AG08395 (cell line): ENCODE data around the gene IPPK.
A peak's percentile ranks its signal among the peaks of the same experiment; 100 is the strongest.
"Not testable (repeated sequence)": the region's sequence is repeated elsewhere in the genome, so short reads cannot be mapped to it uniquely, and the experiment has no call there.

ENCODE experiments used
- DNase-seq: peaks from one replicate; pipeline ENCODE4 v3.0.0; 2012; ENCODE audit warnings: mixed read lengths, low spot score

Gene IPPK

GRCh38 chr9:92613268-92614122 is 56.4 kb downstream of the IPPK start:
- no peak for DNase-seq

DNA sequence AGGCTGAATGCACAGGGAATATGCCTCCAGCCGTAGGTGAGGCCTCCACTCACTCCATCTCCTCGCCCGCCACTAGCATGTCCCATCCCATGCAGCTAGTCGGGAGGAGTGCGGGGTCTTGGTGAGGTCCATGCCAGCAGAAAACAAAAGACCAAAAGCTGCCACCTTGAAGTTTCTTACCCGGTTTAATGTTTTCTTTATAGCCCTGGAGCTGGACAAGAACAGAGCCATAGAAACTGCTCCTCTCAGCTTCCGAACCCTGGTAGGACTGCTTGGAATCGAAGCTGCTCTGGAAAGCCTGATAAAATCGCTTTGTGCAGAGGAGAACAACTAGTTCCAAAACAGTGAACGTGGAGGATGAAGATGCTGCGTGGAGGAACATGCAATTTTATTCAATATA is 57.1 kb downstream of the IPPK start:
- DNase-seq = no peak

DNA sequence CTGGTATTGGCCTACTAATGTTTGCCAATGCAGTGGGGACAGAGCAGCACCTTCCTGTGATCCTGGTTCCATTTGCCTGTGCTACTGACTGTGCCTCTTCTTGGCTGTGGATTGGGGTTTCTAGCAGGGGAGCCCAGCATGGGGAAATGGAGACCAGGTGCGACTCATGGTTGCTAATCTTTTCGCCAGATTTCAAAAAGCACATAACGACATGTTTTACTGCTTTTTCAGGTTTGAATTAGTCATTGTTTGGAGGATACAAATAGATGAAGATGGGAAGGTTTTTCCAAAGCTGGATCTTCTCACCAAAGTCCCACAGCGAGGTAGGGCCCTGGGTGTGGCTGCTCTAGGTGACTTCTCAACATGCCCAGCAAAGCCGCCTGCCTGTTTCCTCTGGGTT is 57.6 kb downstream of the IPPK start:
- no peak for DNase-seq

DNA sequence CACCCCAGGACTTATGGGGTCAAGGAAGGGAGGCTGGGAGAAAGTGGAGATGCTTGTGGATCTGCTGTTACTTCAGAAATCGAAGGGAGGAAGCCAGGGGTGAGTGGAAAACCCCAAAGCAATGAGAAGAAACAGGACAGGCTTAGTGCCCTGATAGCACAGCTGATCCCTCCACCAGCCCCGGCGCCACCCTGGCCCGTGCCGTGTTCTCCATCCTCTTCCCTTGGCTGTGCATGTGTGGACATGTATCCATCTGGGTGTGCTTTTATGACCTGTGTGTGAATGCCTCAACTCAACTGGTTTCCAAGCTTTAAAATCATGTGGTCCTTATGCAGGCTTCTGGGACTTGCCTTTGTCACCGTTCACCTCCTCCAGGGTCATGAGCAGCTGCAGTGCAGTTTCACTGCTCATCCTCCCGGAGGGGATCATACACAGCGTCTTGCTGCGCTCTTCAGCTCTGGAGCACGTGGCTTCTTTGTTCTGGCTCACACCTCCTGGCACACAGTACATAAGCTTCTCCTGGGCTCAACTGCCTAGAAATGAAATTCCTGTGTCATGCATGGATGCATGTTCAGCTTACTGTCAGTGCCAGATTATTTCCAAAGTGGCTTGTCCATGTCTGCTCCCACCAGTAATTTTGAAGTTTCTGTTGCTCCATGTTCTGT is 58.2 kb downstream of the IPPK start:
- DNase-seq = no peak

DNA sequence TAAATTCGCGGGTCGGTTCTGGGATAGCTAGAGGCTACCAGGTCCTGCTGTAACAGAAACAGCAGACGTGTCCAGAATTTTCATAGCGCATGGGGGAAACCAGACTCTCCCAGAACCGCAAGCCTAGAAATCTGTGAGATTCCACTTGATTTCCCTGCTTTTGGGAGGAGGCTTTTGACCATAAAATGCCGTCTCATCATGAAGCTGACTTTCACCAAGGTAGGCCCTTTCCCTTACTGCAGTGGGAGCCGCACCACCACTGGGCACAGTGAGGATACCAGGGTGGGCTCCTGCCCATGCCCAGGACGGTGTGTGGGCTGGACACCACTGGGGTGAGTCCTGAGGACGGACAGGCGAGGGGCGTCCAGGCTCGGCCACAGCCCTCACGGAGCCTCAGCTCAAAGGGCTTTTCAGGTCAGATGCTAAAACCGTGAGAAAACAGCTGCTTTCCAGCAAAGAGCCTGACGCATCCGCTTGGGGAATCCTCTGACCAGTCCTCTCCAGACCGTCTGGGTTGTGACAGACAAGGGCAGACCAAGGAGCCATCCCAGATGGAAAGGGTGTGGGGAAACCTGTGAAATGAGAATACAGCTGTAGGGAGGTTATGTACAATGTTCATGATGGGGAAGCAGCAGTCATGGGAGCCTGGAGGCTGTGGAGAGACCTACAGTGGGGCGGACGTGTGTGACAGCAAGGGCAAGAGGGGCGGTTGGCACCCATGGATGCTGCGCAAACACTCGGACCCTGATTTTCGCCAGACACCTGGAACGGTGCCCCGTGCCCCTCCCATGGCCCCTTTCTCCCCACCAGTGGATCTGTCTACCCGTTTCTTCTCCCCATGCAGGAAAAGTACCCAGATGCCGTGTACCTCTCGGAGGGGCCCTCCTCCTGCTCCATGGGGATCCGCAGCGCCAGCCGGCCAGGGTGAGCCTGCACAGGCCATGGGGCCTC is 59.2 kb downstream of the IPPK start:
- peak; percentile 82 for DNase-seq

GRCh38 chr9:92608909-92609445 is 61.0 kb downstream of the IPPK start:
- DNase-seq = peak; percentile 33

DNA sequence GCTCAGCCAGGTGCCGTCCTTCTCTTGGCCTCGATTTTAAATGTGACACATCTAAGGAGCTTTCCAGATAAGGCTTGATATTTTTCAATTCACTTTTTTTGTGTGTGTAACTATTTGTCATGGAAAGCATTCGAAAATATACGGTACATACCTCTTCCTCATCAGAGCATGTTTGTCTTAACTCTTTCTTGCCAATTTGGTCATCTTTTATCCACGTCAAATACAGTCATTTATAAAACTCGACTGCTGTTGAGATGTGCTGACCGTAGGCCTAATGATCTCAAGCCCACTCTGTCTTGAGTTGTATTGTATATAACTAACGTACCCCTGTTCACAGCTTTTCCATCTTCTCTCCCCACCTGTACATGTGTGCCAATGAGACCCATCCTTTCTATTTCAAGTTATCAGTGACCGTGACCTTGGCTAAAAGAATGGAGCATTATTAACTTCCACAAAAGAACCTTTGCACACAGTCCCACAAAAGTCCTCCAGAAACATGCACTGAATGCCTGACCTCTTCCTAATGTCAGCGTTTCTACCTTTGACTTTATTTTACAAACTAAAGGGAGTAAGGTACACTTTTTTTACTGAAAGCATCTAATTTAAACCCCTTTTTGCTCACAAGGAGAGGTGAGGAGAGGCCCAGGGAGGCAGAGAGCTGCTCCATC is 61.6 kb downstream of the IPPK start:
- no peak for DNase-seq

DNA sequence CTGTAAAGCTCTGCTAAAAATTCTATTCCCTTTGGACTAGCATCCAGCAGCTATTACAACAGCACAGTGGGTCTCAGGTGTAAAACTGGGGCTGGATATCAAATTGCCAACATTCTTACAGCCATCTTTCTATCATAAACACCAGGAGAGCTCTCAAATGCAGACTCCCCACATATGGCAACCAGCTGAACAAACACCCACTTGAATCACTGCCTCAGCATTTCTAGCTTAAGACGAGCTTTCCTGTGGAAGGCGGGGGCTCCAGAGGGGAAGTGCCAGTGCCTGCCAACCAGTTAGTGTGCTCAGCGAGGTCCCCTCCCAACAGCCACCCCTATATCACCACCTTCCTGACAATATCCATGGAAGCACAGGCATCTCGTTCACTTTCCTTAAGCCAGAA is 62.2 kb downstream of the IPPK start:
- peak; percentile 68 for DNase-seq

DNA sequence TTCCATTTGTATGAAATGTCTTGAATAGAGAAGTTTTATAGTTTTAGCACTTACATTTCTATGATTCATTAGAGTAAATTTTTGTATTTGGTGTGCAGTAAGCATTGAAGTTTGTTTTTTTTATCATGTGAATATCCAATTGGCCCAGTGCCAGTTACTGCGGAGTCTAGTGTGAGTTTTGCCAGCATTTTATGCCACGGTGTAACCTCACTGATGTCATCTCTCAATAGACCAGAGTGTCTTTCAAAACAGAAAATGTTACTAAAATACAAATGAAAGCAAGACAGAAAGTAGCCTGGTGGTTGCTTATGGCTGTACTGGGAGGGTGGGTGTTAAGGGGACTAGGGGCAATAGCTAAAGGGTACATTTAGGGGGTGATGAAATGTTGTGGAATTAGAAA is 62.8 kb downstream of the IPPK start:
- DNase-seq = peak; percentile 20

- DNase-seq = no peak
Measured at GRCh38 chr9:92605224-92605623, 64.7 kb downstream of the IPPK start.

- no peak for DNase-seq
Measured at GRCh38 chr9:92603990-92604389, 65.9 kb downstream of the IPPK start.

- no peak for DNase-seq
Measured at GRCh38 chr9:92603100-92603499, 66.8 kb downstream of the IPPK start.

DNA sequence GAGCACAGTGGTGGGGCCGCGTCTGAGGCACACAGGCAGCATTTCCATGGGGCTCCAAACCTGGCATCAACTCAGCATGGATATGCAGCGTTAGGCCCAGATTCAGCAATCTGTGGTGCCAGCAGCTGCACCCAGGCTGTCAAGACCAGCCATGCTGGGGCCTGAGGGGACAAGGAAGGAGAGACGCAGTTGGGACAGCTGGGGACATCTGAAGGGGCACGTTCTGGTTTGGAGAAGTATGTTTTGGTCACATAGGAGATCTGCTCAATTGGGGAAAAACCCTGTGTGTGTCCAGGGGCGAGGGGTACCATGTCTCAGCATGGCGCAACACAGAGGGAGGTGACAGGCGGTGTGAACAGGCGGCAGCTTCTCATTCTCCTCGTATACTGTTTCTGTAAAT is 67.5 kb downstream of the IPPK start:
- DNase-seq = no peak

- no peak for DNase-seq
Measured at GRCh38 chr9:92601451-92601850, 68.5 kb downstream of the IPPK start.

GRCh38 chr9:92600462-92601261 is 69.3 kb downstream of the IPPK start:
- DNase-seq = peak; percentile 82

DNA sequence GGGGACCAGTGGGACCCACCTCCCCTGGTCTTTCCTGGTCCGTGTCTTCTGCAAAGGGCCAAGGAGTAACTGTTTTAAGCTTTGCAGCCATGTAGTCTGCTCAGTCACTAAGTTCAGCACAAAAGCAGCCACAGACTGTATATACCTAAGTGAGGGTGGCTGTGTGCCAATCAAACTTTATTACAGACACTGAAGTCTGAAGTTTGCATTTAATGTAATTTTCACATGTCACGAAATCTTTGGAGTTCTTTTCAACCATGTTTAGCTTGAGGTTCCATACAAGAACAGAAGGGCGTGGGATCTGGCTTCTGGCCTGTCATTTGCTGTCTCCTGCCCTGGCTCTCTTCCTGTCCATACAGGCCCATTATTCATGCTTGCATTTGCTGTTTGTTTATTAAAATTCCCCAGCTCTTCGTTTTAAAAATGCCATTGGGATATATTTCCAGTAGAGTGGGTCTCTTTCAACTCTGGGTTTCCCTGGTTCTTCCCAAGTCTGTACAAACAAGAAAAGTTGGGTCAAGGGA is 69.9 kb downstream of the IPPK start:
- no peak for DNase-seq

DNA sequence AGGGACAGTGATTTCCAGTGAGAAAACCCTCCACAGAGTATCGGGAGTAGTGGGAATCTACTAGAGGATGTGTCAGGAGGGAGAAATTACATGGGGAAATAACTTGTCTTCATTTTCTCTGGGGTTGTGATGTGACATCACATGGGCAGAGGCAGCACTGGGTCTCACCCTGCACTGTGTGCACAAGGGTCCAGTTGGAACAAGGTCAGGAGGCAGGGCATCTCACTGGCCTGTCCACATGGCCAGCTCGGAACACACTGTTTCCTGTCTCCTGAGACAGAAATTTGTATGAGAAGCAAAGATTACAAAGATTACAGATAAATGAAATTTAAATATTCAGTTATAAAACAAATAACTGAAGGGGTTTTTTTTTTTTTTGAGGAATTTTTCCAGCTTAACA is 71.5 kb downstream of the IPPK start:
- DNase-seq = no peak

GRCh38 chr9:92595930-92596329 is 74.0 kb downstream of the IPPK start:
- DNase-seq = no peak

DNA sequence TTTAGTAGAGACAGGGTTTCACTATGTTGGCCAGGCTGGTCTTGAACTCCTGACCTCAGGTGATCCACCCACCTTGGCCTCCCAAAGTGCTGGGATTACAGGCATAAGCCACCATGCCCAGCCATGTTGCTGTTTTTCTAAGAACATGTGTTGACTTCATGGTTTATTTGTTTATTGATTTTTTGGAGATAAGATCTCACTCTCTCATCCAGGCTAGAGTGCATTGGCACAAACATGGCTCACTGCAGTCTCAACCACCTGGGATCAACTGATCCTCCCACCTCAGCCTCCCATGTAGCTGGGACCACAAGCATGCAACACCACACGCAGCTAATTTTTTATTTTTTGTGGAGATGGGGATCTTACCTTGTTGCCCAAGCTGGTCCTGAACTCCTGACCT is 74.9 kb downstream of the IPPK start:
- not testable (repeated sequence) for DNase-seq
